Thyroid gland (tissue), 4 donors: ENCODE results near the gene TERT.

Source experiments
- CTCF ChIP-seq, 6 experiments: fragments of 200-600 bp in 3 of 6; fragments of 450-650 bp in 3 of 6; sonication (generic) in 3 of 6; IDR thresholded peaks; one replicate each; pipeline ENCODE4 v1.5.1; 2016 to 2019; ENCODE audit warnings: antibody characterized with exemption in 6 of 6, mild to moderate bottlenecking in 2 of 6, inconsistent platforms in 1 of 6, moderate library complexity in 1 of 6
- POLR2A ChIP-seq, 2 donors: fragments of 450-650 bp; IDR thresholded peaks; one replicate each; pipeline ENCODE4 v1.6.1; 2017; ENCODE audit warnings: antibody characterized with exemption in 2 of 2, mild to moderate bottlenecking in 2 of 2, moderate library complexity in 1 of 2

- TF ChIP-seq CTCF (IDR thresholded peaks at IDR 0.05) = no peak
- TF ChIP-seq POLR2A (IDR thresholded peaks at IDR 0.05) = no peak
Observed at GRCh38 chr5:1226839-1227581, 67.9 kb downstream of the TERT start.
